A673 (cell line): ENCODE measurements around the gene PKD2L2. TPM values are rescaled to one million over a fixed set of nuclear protein-coding genes. Genes with fewer than 3 reads are reported as not detected.

ENCODE experiments used
- BruUV-seq: library from RNA; stranded (reverse); fragments of 400-500 nt; replicated peaks from 2 replicates; lab custom pipeline; 2021; lab: Mats Ljungman, UMichigan
- CTCF ChIA-PET: fragments of 300-600 bp; sonication (Branson Sonifier 250); formaldehyde crosslinking; loops from one replicate; lab custom pipeline; 2022; ENCODE audit warnings: antibody characterized with exemption; lab: Charles Lee
- POLR2A ChIA-PET: fragments of 300-600 bp; sonication (Branson Sonifier 250); formaldehyde crosslinking; loops from one replicate; lab custom pipeline; 2022; ENCODE audit warnings: antibody characterized with exemption; ENCODE audit not compliant: low non-redundant PET; lab: Charles Lee
- DNase-seq: peaks from one replicate; pipeline ENCODE4 v3.0.0-alpha.2; 2015; ENCODE audit warnings: low spot score
- H3K27ac ChIP-seq: fragments of 200-600 bp; sonication (generic); 2 replicates; pipeline ENCODE4 v1.5.1; 2016; ENCODE audit warnings: mixed run types, low read depth, mild to moderate bottlenecking, mixed read lengths, antibody characterized with exemption, low read length; ENCODE audit not compliant: poor library complexity, severe bottlenecking
- H3K27me3 ChIP-seq: fragments of 200-600 bp; sonication (generic); replicated peaks from 2 replicates; pipeline ENCODE4 v1.6.1; 2017; ENCODE audit warnings: mixed run types, low read depth, mild to moderate bottlenecking, mixed read lengths, antibody characterized with exemption, low read length; ENCODE audit not compliant: insufficient read depth, poor library complexity
- H3K36me3 ChIP-seq: fragments of 200-600 bp; sonication (generic); 2 replicates; pipeline ENCODE4 v1.6.1; 2016; ENCODE audit warnings: mixed run types, mild to moderate bottlenecking, mixed read lengths, antibody characterized with exemption, low read length; ENCODE audit not compliant: insufficient read depth, poor library complexity, severe bottlenecking
- H3K4me1 ChIP-seq: fragments of 200-600 bp; sonication (generic); 2 replicates; pipeline ENCODE4 v1.6.1; 2017; ENCODE audit warnings: mixed run types, mild to moderate bottlenecking, mixed read lengths, antibody characterized with exemption, low read length; ENCODE audit not compliant: insufficient read depth, poor library complexity, severe bottlenecking
- H3K4me3 ChIP-seq: fragments of 200-600 bp; sonication (generic); 2 replicates; pipeline ENCODE4 v1.5.1; 2016; ENCODE audit warnings: low read depth, mixed run types, mild to moderate bottlenecking, mixed read lengths, low read length; ENCODE audit not compliant: poor library complexity, severe bottlenecking
- H3K9me3 ChIP-seq: fragments of 200-600 bp; sonication (generic); 2 replicates; pipeline ENCODE4 v1.6.1; 2016; ENCODE audit warnings: mixed run types, low read depth, mild to moderate bottlenecking, mixed read lengths, antibody characterized with exemption, low read length; ENCODE audit not compliant: poor library complexity, severe bottlenecking
- EZH2 ChIP-seq: fragments of 200-600 bp; sonication (generic); IDR thresholded peaks from 2 replicates; pipeline ENCODE4 v1.6.1; 2017; ENCODE audit warnings: borderline replicate concordance, low read depth, mild to moderate bottlenecking, mixed read lengths, antibody characterized with exemption, low read length; ENCODE audit not compliant: poor library complexity, severe bottlenecking
- intact Hi-C: fragments of 100-400 bp; cut with micrococcal nuclease; formaldehyde crosslinking; loops from one replicate; pipeline ENCODE4 v1.10.0; 2022; ENCODE audit not compliant: unreplicated experiment
- total RNA-seq: library from RNA; stranded (reverse); gene quantifications from 2 replicates; pipeline ENCODE4 v1.2.3, GENCODE V29; 2021
- TF ChIP-seq, protein P1 (sequence below): fragments of 300-800, 200-600 bp; sonication (generic); conservative IDR thresholded peaks from 2 replicates; pipeline ENCODE4 v1.5.1; 2017; ENCODE audit warnings: low read depth, mild to moderate bottlenecking, antibody characterized with exemption, low read length, moderate library complexity, mixed read lengths

Gene PKD2L2
- total RNA-seq, 1 experiment from 2014 or later = not detected

DNA sequence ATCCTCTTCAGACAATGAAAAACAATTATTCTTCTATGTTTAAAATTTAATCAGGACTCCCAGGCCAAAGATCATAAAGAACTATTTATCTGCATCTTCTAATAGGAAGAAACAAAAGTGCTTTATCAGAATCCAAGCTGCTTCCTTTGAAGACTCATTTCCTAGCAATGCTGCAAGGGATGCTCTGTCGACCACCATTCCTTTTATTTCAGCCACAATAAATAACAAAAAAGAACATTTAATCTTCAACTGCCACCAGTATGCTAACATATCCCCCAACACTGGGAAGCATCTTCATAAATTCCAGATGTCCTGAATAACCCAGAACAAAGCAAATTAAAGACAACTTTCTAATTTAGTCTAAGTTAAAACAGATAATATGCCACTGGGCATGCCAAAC is 68.7 kb downstream of the PKD2L2 start:
- ChIA-PET POLR2A (no interaction called here), CTCF (no interaction called here)
- no peak for TF ChIP-seq EZH2
- TF ChIP-seq, protein P1, sequence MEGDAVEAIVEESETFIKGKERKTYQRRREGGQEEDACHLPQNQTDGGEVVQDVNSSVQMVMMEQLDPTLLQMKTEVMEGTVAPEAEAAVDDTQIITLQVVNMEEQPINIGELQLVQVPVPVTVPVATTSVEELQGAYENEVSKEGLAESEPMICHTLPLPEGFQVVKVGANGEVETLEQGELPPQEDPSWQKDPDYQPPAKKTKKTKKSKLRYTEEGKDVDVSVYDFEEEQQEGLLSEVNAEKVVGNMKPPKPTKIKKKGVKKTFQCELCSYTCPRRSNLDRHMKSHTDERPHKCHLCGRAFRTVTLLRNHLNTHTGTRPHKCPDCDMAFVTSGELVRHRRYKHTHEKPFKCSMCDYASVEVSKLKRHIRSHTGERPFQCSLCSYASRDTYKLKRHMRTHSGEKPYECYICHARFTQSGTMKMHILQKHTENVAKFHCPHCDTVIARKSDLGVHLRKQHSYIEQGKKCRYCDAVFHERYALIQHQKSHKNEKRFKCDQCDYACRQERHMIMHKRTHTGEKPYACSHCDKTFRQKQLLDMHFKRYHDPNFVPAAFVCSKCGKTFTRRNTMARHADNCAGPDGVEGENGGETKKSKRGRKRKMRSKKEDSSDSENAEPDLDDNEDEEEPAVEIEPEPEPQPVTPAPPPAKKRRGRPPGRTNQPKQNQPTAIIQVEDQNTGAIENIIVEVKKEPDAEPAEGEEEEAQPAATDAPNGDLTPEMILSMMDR = no peak
- peaks cover 19% of the 10 kb centered on the region for H3K36me3 ChIP-seq
- H3K27ac ChIP-seq = no peak overlapping the region
- no peaks in the 10 kb centered on the region for H3K27me3 ChIP-seq
- H3K4me1 ChIP-seq = peaks cover 16% of the 10 kb centered on the region
- no TSS peak for BruUV-seq
- intact Hi-C loops = no loop called here
- H3K9me3 ChIP-seq = no peaks in the 10 kb centered on the region
- H3K4me3 ChIP-seq = no peak overlapping the region
- DNase-seq = no peak

DNA sequence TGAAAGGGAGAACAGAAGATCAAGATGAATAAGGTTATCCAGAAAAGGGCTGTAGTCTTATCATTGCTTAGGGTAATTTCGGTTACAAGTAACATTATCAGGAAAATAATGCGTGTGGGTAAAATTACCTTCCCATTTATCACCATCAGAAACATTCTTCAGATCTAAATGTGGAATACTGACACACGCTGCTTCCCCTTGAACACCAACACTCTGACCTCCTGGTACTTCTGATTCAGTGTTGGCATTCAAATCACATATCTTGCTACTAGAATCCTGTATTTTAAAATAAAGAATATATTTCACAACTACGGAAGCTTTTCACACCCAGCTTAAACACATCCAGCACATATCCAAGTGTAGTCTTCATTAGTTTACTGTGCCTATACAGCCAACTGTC is 70.2 kb downstream of the PKD2L2 start:
- no peaks in the 10 kb centered on the region for H3K9me3 ChIP-seq
- peaks cover 18% of the 10 kb centered on the region for H3K36me3 ChIP-seq
- peaks cover 6% of the 10 kb centered on the region for H3K4me1 ChIP-seq
- TF ChIP-seq, protein P1 = no peak
- no peak for TF ChIP-seq EZH2
- intact Hi-C loops = no loop called here
- BruUV-seq = no TSS peak
- no peak for DNase-seq
- no peak overlapping the region for H3K27ac ChIP-seq
- H3K27me3 ChIP-seq = no peaks in the 10 kb centered on the region
- no peak overlapping the region for H3K4me3 ChIP-seq
- ChIA-PET POLR2A (interaction anchor here (0.6 kb wide), 1 partner anchor 341 kb away, joined by 8 read pairs; no protein-coding TSS in a partner anchor), CTCF (no interaction called here)

DNA sequence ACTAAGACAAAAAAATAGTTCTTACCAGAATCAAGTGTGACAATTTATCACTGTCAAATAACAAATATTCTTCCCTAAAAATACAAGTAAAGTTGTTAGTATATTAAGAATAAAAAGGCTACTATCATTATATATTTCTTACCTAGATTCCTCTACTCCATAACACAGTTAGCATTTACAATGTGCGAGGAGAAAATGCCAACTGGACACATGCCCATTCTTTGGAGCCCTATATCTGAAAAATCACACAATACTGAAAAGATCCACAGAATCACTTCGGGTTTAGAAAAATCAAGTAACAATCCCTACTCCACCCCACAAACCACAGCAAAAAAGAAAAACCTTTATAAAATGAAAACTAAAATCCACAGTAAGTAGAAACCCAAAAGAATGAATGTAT is 70.9 kb downstream of the PKD2L2 start:
- POLR2A ChIA-PET = no interaction called here
- Histone ChIP-seq H3K27me3 (no peaks in the 10 kb centered on the region), H3K9me3 (no peaks in the 10 kb centered on the region), H3K4me3 (no peak overlapping the region), H3K4me1 (peaks cover under 1% of the 10 kb centered on the region), H3K27ac (no peak overlapping the region), H3K36me3 (peaks cover 18% of the 10 kb centered on the region)
- no peak for DNase-seq
- no TSS peak for BruUV-seq
- no peak for TF ChIP-seq EZH2
- TF ChIP-seq, protein P1 = no peak
- intact Hi-C loops = no loop called here
- CTCF ChIA-PET = no interaction called here
